H9 (cell line): ENCODE measurements around the gene HSPB8. TPM values are rescaled to one million over a fixed set of nuclear protein-coding genes. Genes with fewer than 3 reads are reported as not detected.

Source experiments
- DNase-seq: peaks from one replicate; pipeline ENCODE4 v3.0.0-alpha.2; 2017
- H2AFZ ChIP-seq: one replicate; pipeline ENCODE4 v1.6.1; 2013; ENCODE audit warnings: mild to moderate bottlenecking, low read length, control low read depth, moderate library complexity
- H2AK5ac ChIP-seq: 2 replicates; pipeline ENCODE4 v1.6.1; 2013; ENCODE audit warnings: low read length, control low read depth, mixed read lengths; ENCODE audit not compliant: insufficient read length
- H2BK120ac ChIP-seq: one replicate; pipeline ENCODE4 v1.6.1; 2013; ENCODE audit warnings: low read depth, mild to moderate bottlenecking, low read length, control low read depth, inconsistent platforms; ENCODE audit not compliant: poor library complexity, severe bottlenecking
- H2BK12ac ChIP-seq: 2 replicates; pipeline ENCODE4 v1.6.1; 2013; ENCODE audit warnings: low read length, control low read depth, mixed read lengths, low read depth; ENCODE audit not compliant: insufficient read length
- H2BK15ac ChIP-seq: 2 replicates; pipeline ENCODE4 v1.6.1; 2013; ENCODE audit warnings: low read depth, low read length, control low read depth
- H2BK20ac ChIP-seq: one replicate; pipeline ENCODE4 v1.6.1; 2013; ENCODE audit warnings: low read depth, mild to moderate bottlenecking, low read length, control low read depth, inconsistent platforms; ENCODE audit not compliant: poor library complexity, severe bottlenecking
- H2BK5ac ChIP-seq: 2 replicates; pipeline ENCODE4 v1.6.1; 2013; ENCODE audit warnings: low read length, control low read depth, mixed read lengths; ENCODE audit not compliant: insufficient read length
- H3K14ac ChIP-seq: 2 replicates; pipeline ENCODE4 v1.6.1; 2013; ENCODE audit warnings: low read length, control low read depth; ENCODE audit not compliant: insufficient read depth
- H3K18ac ChIP-seq: 2 replicates; pipeline ENCODE4 v1.6.1; 2013; ENCODE audit warnings: low read depth, mild to moderate bottlenecking, mixed read lengths, low read length, control low read depth; ENCODE audit not compliant: insufficient read length
- H3K23ac ChIP-seq: 2 replicates; pipeline ENCODE4 v1.6.1; 2013; ENCODE audit warnings: low read length, control low read depth, mixed read lengths, low read depth; ENCODE audit not compliant: insufficient read length
- H3K23me2 ChIP-seq: 2 replicates; pipeline ENCODE4 v1.6.1; 2013; ENCODE audit warnings: low read depth, mild to moderate bottlenecking, mixed read lengths, low read length, control low read depth; ENCODE audit not compliant: insufficient read length, poor library complexity, severe bottlenecking
- H3K27ac ChIP-seq: 2 replicates; pipeline ENCODE4 v1.5.1; 2013; ENCODE audit warnings: low read length, control low read depth, mixed read lengths, low read depth; ENCODE audit not compliant: insufficient read length
- H3K27me3 ChIP-seq: 2 replicates; pipeline ENCODE4 v1.6.1; 2013; ENCODE audit warnings: low read length, control low read depth, inconsistent platforms; ENCODE audit not compliant: insufficient read depth
- H3K4ac ChIP-seq: 2 replicates; pipeline ENCODE4 v1.6.1; 2013; ENCODE audit warnings: low read depth, mild to moderate bottlenecking, control low read depth, inconsistent platforms, low read length, moderate library complexity
- H3K4me1 ChIP-seq: 2 replicates; pipeline ENCODE4 v1.6.1; 2013; ENCODE audit warnings: low read length, control low read depth, inconsistent platforms; ENCODE audit not compliant: insufficient read depth
- H3K4me2 ChIP-seq: 2 replicates; pipeline ENCODE4 v1.6.1; 2013; ENCODE audit warnings: low read length, control low read depth, mixed read lengths; ENCODE audit not compliant: insufficient read length, insufficient read depth
- H3K56ac ChIP-seq: 2 replicates; pipeline ENCODE4 v1.6.1; 2013; ENCODE audit warnings: low read depth, mild to moderate bottlenecking, mixed read lengths, low read length, control low read depth; ENCODE audit not compliant: insufficient read length
- H3K79me1 ChIP-seq: 2 replicates; pipeline ENCODE4 v1.6.1; 2013; ENCODE audit warnings: low read depth, mild to moderate bottlenecking, moderate library complexity, low read length, control low read depth, inconsistent platforms; ENCODE audit not compliant: insufficient read depth, poor library complexity, severe bottlenecking
- H3K79me2 ChIP-seq: 2 replicates; pipeline ENCODE4 v1.6.1; 2013; ENCODE audit warnings: low read length, control low read depth, inconsistent platforms; ENCODE audit not compliant: insufficient read depth
- H3K9ac ChIP-seq: 2 replicates; pipeline ENCODE4 v1.6.1; 2013; ENCODE audit warnings: low read length, control low read depth, mixed read lengths; ENCODE audit not compliant: insufficient read length; ENCODE audit errors: extremely low read depth
- H3K9me3 ChIP-seq: one replicate; pipeline ENCODE4 v1.6.1; 2013; ENCODE audit warnings: low read depth, low read length, inconsistent platforms; ENCODE audit not compliant: control insufficient read depth
- H3T11ph ChIP-seq: one replicate; pipeline ENCODE4 v1.6.1; 2013; ENCODE audit warnings: mild to moderate bottlenecking, low read length, control low read depth, inconsistent platforms
- H4K20me1 ChIP-seq: one replicate; pipeline ENCODE4 v1.6.1; 2013; ENCODE audit not compliant: control insufficient read depth, insufficient read length, insufficient read depth
- H4K5ac ChIP-seq: 2 replicates; pipeline ENCODE4 v1.6.1; 2013; ENCODE audit warnings: low read depth, mild to moderate bottlenecking, mixed read lengths, low read length, control low read depth; ENCODE audit not compliant: insufficient read length
- H4K8ac ChIP-seq: replicated peaks from 2 replicates; pipeline ENCODE4 v1.6.1; 2013; ENCODE audit warnings: low read length, control low read depth, mixed read lengths, low read depth; ENCODE audit not compliant: insufficient read length
- H4K91ac ChIP-seq: 2 replicates; pipeline ENCODE4 v1.6.1; 2013; ENCODE audit warnings: low read depth, mild to moderate bottlenecking, moderate library complexity, mixed read lengths, low read length, control low read depth; ENCODE audit not compliant: insufficient read length
- H3K27ac Mint-ChIP-seq, 3 experiments: 2 replicates in 2 of 3; 3 replicates in 1 of 3; pipeline ENCODE4 v1.8.0; 2020 to 2021; ENCODE audit warnings: mixed read lengths in 3 of 3, mild to moderate bottlenecking in 1 of 3, moderate library complexity in 1 of 3
- H3K27me3 Mint-ChIP-seq: 2 replicates; pipeline ENCODE4 v1.8.0; 2021; ENCODE audit warnings: low read depth, mild to moderate bottlenecking, moderate library complexity, mixed read lengths
- H3K36me3 Mint-ChIP-seq, 3 experiments: 2 replicates in 2 of 3; 3 replicates in 1 of 3; pipeline ENCODE4 v1.8.0; 2020 to 2021; ENCODE audit warnings: low read depth in 3 of 3, mixed read lengths in 3 of 3; ENCODE audit not compliant: insufficient read depth in 1 of 3
- H3K4me1 Mint-ChIP-seq, 2 experiments: 2 replicates each; pipeline ENCODE4 v1.8.0; 2020; ENCODE audit warnings: mixed read lengths in 2 of 2
- H3K4me3 Mint-ChIP-seq, 2 experiments: 2 replicates in 1 of 2; 3 replicates in 1 of 2; pipeline ENCODE4 v1.8.0; 2020 to 2021; ENCODE audit warnings: mild to moderate bottlenecking in 2 of 2, mixed read lengths in 2 of 2, moderate library complexity in 1 of 2
- H3K9me3 Mint-ChIP-seq, 2 experiments: 2 replicates in 1 of 2; 3 replicates in 1 of 2; pipeline ENCODE4 v1.8.0; 2020; ENCODE audit warnings: mild to moderate bottlenecking in 2 of 2, mixed read lengths in 2 of 2, moderate library complexity in 1 of 2
- WGBS: extraction: QIAGEN DNeasy Blood & Tissue Kit; methylation state at CpG from one replicate; pipeline ENCODE4 v1.1.7; 2013; ENCODE audit warnings: missing lambda C conversion rate, low lambda C conversion rate, mixed read lengths; ENCODE audit not compliant: insufficient read length; ENCODE audit errors: extremely low coverage; 5-methylcytosine and 5-hydroxymethylcytosine counted together
- total RNA-seq: library from RNA; stranded (reverse); gene quantifications from 2 replicates; pipeline ENCODE4 v1.2.1, GENCODE V29; 2021
- TF ChIP-seq, protein P1 (sequence below): fragments of 200-600 bp; sonication (generic); conservative IDR thresholded peaks from 3 replicates; pipeline ENCODE4 v1.8.0; 2021; ENCODE audit warnings: antibody characterized with exemption, mild to moderate bottlenecking

Gene HSPB8
- total RNA-seq, 1 experiment from 2014 or later, result 3.0 TPM

DNA sequence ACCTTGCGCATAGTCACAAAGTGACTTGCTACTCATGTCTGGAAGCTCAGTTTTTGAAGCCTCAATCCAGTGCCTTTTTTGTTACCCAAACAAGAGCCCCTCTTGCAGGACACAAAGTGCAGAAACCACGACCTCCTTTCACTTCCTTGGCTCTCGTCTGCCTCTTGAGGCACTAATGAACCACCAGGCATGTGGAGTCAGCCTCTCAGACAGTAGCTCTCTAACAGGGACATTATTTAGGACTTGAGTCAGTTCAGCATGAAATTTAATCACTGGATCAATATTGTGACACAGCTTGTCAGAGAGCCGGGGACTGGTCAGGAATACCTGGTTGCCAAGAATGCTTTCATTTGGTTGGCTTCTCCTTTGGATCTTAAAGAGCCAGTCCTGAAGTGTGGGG lies 46.7 kb downstream of the HSPB8 start:
- Histone ChIP-seq H3K14ac (no peak overlapping the region), H3K27me3 (no peaks in the 10 kb centered on the region), H3K9me3 (no peaks in the 10 kb centered on the region), H3K4ac (no peak overlapping the region), H3K79me1 (no peaks in the 10 kb centered on the region), H3K18ac (no peak overlapping the region), H3K23me2 (no peaks in the 10 kb centered on the region), H3K27ac (no peak overlapping the region), H3K4me2 (no peak overlapping the region), H2BK120ac (no peak overlapping the region), H3T11ph (no peak overlapping the region), H4K20me1 (no peaks in the 10 kb centered on the region), H3K23ac (no peak overlapping the region), H3K9ac (no peak overlapping the region), H3K79me2 (no peaks in the 10 kb centered on the region), H2BK20ac (no peak overlapping the region), H4K8ac (no peak overlapping the region), H4K91ac (no peak overlapping the region), H4K5ac (no peak overlapping the region), H3K4me1 (peaks cover 4% of the 10 kb centered on the region; the same call in 1 of the 2 replicates), H2BK15ac (no peak overlapping the region), H2AFZ (no peak overlapping the region), H2BK5ac (no peak overlapping the region), H2AK5ac (no peak overlapping the region), H3K56ac (no peak overlapping the region), H2BK12ac (no peak overlapping the region)
- no peak for DNase-seq
- Mint-ChIP-seq H3K4me1 (peaks cover 35 to 38% of the 10 kb centered on the region in 2 experiments), H3K27me3 (peaks cover 4% of the 10 kb centered on the region; the same call in 1 of the 2 replicates), H3K36me3 (peaks cover 3 to 18% (median 10%) of the 10 kb centered on the region in 3 experiments; a peak in 6 of 7 replicates), H3K27ac (no peak overlapping the region), H3K4me3 (no peak overlapping the region), H3K9me3 (peaks cover 9% of the 10 kb centered on the region in 2 experiments)
- no CpG with 5 or more reads among the region's 4 CpGs for WGBS
- TF ChIP-seq, protein P1, sequence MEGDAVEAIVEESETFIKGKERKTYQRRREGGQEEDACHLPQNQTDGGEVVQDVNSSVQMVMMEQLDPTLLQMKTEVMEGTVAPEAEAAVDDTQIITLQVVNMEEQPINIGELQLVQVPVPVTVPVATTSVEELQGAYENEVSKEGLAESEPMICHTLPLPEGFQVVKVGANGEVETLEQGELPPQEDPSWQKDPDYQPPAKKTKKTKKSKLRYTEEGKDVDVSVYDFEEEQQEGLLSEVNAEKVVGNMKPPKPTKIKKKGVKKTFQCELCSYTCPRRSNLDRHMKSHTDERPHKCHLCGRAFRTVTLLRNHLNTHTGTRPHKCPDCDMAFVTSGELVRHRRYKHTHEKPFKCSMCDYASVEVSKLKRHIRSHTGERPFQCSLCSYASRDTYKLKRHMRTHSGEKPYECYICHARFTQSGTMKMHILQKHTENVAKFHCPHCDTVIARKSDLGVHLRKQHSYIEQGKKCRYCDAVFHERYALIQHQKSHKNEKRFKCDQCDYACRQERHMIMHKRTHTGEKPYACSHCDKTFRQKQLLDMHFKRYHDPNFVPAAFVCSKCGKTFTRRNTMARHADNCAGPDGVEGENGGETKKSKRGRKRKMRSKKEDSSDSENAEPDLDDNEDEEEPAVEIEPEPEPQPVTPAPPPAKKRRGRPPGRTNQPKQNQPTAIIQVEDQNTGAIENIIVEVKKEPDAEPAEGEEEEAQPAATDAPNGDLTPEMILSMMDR, result no peak; the same call in 2 of the 3 replicates
